ENCODE results near the gene MAEL. TPM values are rescaled to one million over a fixed set of nuclear protein-coding genes. Genes with fewer than 3 reads are reported as not detected.
A peak's percentile ranks its signal among the peaks of the same experiment; 100 is the strongest.

The MAEL gene
- total RNA-seq, 1 donor from 2014 or later = not detected

GRCh38 chr1:167056529-167057231 lies 67.6 kb downstream of the MAEL start:
- no peak for DNase-seq

GRCh38 chr1:167057241-167057688 lies 68.2 kb downstream of the MAEL start:
- peak; percentile 77 for DNase-seq

GRCh38 chr1:167059045-167059808 lies 70.1 kb downstream of the MAEL start:
- peak; percentile 89 for DNase-seq

GRCh38 chr1:167059809-167060107 lies 70.7 kb downstream of the MAEL start:
- DNase-seq = no peak

GRCh38 chr1:167060141-167061072 lies 71.3 kb downstream of the MAEL start:
- no peak for DNase-seq

GRCh38 chr1:167061073-167061464 lies 72.0 kb downstream of the MAEL start:
- no peak for DNase-seq

- no peak for DNase-seq
Observed at GRCh38 chr1:167064621-167065020, 75.5 kb downstream of the MAEL start.

- no peak for DNase-seq
Observed at GRCh38 chr1:167065471-167065870, 76.4 kb downstream of the MAEL start.

GRCh38 chr1:167066333-167067122 lies 77.4 kb downstream of the MAEL start:
- peak; percentile 87 for DNase-seq

- no peak for DNase-seq
Observed at GRCh38 chr1:167067904-167068303, 78.8 kb downstream of the MAEL start.

- DNase-seq = no peak
Observed at GRCh38 chr1:167068761-167069160, 79.7 kb downstream of the MAEL start.

GRCh38 chr1:167071286-167071685 lies 82.2 kb downstream of the MAEL start:
- DNase-seq = no peak

Small RNAs within 50 kb of the gene (small RNA-seq; reads per million reads assigned to genes)
- 0.37 reads per million, percentile 62 among the genes with 10 or more reads in this experiment for gene RNA5SP65 (ENCODE audit: low replicate concordance)

Other genes starting within 250 kb of the MAEL start
- 15.5 TPM for gene POGK, start 149.8 kb upstream of the MAEL start, total RNA-seq
- 19.4 TPM for gene TADA1, start 113.0 kb upstream of the MAEL start, total RNA-seq
- gene ILDR2, start 13.7 kb upstream of the MAEL start, total RNA-seq = 6.7 TPM
- gene GPA33, start 101.1 kb downstream of the MAEL start, total RNA-seq = 0.41 TPM
- gene STYXL2, start 104.8 kb downstream of the MAEL start, total RNA-seq = 82.9 TPM
- gene POU2F1, start 231.6 kb downstream of the MAEL start, total RNA-seq = 17.4 TPM